GM19193 (cell line): ENCODE data around the gene CYB5D1.

Experiments
- POLR2A ChIP-seq: IDR thresholded peaks from 4 replicates; pipeline ENCODE4 v1.6.1; 2011; ENCODE audit not compliant: insufficient read depth, insufficient read length; ENCODE audit errors: extremely low read depth

The CYB5D1 gene

GRCh38 chr17:7857713-7858521 is at the start of gene CYB5D1:
CYB5D1 (plus strand) TSS chr17:7858003; CDS start chr17:7858135, 132 bp downstream.
- peak; percentile 17 for TF ChIP-seq POLR2A

GRCh38 chr17:7809086-7809790 is 48.6 kb upstream of the CYB5D1 start:
- no peak for TF ChIP-seq POLR2A

DNA sequence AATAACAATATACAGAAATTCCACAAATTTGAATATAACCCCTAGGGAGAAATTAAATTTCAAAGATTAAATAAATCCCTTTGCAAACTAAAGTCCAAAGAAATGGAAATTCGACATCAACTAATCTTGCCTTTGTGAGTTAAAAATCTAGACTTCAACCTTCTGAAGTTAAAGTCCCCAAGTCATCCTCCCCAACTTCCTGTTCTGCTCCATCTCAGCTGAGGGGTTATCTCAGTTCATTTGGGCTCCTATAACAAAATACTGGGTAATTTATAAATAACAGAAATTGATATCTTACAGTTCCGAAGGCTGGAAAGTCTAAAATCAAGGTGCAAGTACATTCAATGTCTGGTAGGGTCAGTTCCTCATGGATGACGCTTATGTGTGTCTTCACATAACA is 46.6 kb upstream of the CYB5D1 start:
- no peak for TF ChIP-seq POLR2A

DNA sequence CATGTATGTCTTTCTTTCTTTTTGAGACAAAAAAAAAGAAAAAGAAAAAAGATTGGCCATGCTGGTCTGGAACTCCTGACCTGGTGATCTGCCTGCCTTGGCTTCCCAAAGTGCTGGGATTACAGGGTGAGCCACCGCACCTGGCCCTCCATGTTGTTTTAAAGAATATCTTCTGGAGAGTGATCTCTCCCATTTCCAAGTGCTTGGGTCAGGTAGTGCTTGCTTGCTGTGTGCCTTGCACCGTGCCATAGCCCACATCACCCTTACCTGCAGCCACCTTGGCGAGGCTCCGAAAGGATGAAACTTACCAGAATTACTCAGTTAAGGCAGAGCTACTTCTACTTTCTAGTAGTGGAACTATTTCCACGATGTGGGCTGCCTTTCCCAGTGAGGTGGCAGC is 42.8 kb upstream of the CYB5D1 start:
- TF ChIP-seq POLR2A, result no peak

DNA sequence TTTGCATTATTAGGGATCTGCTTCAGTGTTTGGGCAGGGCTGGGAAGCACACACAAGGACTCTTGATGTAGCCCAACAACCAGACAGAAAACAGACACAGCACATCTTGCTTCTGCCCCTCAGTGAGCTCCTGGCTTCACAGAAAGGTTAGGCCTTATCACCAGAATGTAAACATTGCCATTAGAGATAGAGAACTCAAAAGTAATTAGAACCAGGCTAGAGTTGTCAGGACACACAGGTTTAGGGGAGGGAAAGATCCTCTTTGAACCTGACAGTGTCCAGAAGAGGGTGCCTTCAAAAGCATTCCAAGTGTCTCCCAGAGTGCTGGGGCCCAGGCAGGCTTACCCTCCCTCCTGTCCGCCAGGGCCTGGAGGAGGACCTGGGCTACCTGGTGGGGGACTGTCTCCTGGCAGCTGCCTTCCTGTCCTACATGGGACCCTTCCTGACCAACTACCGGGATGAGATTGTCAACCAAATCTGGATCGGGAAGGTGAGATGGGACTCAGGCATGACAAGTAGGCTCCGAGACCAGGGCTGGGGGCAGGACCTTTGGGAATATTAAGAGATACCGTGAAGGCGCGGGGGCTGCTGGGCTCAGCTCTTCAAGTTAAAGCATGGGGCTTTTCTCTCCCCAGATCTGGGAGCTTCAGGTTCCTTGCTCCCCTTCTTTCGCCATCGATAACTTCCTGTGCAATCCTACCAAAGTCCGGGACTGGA is 40.7 kb upstream of the CYB5D1 start:
- TF ChIP-seq POLR2A, result no peak

DNA sequence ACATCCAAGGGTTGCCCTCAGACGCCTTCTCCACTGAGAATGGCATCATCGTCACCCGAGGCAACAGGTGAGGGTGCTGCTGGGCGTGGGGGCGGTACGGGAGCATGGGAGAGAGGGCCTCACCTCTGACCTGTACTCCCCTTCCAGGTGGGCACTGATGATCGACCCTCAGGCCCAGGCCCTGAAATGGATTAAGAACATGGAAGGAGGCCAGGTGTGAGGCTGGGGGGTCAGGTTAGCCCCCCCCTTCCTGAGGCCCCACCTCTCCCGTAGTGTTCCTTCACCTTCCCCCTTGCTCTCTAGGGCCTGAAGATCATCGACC is 40.2 kb upstream of the CYB5D1 start:
- no peak for TF ChIP-seq POLR2A

- TF ChIP-seq POLR2A, result no peak
Measured at GRCh38 chr17:7818026-7818425, 39.8 kb upstream of the CYB5D1 start.

GRCh38 chr17:7818746-7819645 is 38.8 kb upstream of the CYB5D1 start:
- TF ChIP-seq POLR2A, result no peak

DNA sequence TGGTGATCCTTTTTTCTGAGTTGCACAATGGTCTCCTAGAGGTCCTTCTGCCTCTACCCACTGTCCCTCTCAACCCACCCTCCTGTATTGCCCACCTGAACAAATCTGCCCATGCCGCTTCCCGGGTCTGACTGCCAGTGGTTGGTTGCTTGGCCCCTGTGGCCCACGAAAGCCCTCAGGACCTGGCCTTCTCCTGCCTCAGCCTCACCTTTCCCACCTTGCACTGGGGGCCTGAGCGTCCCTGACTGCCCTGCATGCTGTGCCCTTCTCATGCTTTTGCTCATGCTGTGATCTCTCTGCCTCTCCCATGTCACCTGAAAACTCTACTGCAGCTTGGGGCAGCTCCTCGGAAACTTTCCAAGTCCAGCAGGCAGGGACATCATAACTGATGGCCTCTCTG is 37.6 kb upstream of the CYB5D1 start:
- TF ChIP-seq POLR2A, result no peak

GRCh38 chr17:7822126-7822525 is 35.7 kb upstream of the CYB5D1 start:
- TF ChIP-seq POLR2A, result no peak

DNA sequence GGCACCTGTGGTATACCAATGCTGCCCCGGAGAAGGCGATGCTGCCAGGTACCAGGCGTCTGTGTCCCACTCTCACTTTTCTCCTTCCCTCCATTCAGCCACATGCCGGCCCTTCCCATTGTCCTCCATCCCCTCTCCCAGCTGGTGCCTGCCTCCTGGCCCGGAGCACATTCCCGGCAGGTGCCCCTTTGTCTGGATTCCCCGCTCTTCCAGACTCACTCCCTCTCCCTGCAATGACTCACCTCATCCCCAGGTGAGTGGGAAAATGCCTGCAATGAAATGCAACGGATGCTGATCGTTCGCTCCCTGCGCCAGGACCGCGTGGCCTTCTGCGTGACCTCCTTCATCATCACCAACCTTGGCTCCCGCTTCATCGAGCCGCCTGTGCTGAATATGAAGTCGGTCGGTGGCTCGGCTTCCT is 34.2 kb upstream of the CYB5D1 start:
- TF ChIP-seq POLR2A, result no peak

- TF ChIP-seq POLR2A, result no peak
Measured at GRCh38 chr17:7824021-7824924, 33.5 kb upstream of the CYB5D1 start.

DNA sequence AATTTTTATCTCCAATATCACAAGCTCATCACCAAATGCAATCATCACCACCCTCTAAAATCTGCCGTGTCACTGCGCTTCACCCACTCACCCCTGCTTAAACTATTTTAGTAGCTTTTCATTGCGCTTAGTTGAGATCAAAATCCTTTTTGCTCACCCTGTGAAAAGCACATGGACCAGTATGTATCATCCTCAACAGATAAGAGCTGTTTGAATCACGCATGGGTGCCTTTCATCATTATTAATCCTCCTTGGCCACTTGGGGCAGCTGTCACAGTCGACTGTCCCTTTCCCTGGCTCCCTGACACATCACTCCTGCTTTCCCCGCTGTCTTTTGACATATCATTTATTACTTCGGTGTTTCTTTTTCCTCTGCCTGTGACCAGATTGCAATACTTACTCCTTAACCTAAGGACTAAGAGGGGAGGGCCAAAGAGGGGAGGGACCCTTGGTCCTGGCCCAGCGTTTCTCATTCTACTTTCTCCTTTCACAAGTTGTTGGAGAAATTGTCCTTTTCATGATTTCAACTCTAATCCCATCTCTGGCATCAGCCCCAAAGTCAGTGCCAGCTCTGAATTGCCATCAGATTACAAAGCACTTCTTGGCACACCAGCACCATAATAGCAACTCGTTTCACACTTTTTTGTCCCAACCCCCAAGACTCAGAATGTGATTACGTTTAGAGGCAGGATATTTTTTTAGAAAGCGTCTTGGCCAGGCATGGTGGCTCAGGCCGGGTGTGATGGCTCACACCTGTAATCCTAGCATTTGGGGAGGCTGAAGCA is 32.4 kb upstream of the CYB5D1 start:
- no peak for TF ChIP-seq POLR2A
